Measurements from ENCODE around the gene TNRC18.

GRCh38 chr7:5349437-5350173 is 74.0 kb downstream of the TNRC18 start:
- no peak for TF ChIP-seq TAF1 (IDR thresholded peaks at IDR 0.05; ENCODE audit: low read depth, low read length)
- no peak for TF ChIP-seq POU2F2 (IDR thresholded peaks at IDR 0.05; ENCODE audit: low read depth, low read length)
- TF ChIP-seq POLR2A (IDR thresholded peaks at IDR 0.05; ENCODE audit: low read depth, low read length) = no peak
